SK-N-SH treated with all-trans-retinoic acid at 6 μM for 48 hours (cell line): ENCODE measurements around the gene PLD5.

Experiments used
- ARNTL ChIP-seq: fragments of 450-650 bp; formaldehyde crosslinking; IDR thresholded peaks from 2 replicates; pipeline ENCODE4 v1.5.0; 2020; ENCODE audit warnings: low read depth, mild to moderate bottlenecking, moderate library complexity, borderline replicate concordance
- CSDC2 ChIP-seq: fragments of 250-450 bp; sonication (Bioruptor Pico); IDR thresholded peaks from 2 replicates; pipeline ENCODE4 v1.5.0; 2020; ENCODE audit warnings: mild to moderate bottlenecking, moderate library complexity
- PATZ1 ChIP-seq: fragments of 250-450 bp; sonication (Bioruptor Pico); IDR thresholded peaks from 2 replicates; pipeline ENCODE4 v1.8.0; 2020; ENCODE audit warnings: mild to moderate bottlenecking, moderate library complexity, borderline replicate concordance

- TF ChIP-seq PATZ1 (CRISPR knock-in tag): no peak
- TF ChIP-seq ARNTL: no peak
- TF ChIP-seq CSDC2 (CRISPR knock-in tag): no peak
Measured at GRCh38 chr1:242219905-242220304, 304.6 kb downstream of the PLD5 start.
